ENCODE results near the gene TMEM176B.

TMEM176B gene

GRCh38 chr7:150799741-150800580, at the start of gene TMEM176B:
TSS of gene TMEM176B (minus strand) at chr7:150800364. CDS start at chr7:150796569, 3,795 bp downstream.
- TF ChIP-seq GATA2 (IDR thresholded peaks at IDR 0.05; ENCODE audit: low read depth, low read length) = no peak
- TF ChIP-seq GATA3 (IDR thresholded peaks at IDR 0.05; ENCODE audit: low read depth, low read length) = no peak

GRCh38 chr7:150849204-150849775, 49.1 kb upstream of the TMEM176B start:
- no peak for TF ChIP-seq GATA3 (IDR thresholded peaks at IDR 0.05; ENCODE audit: low read depth, low read length)
- no peak for TF ChIP-seq GATA2 (IDR thresholded peaks at IDR 0.05; ENCODE audit: low read depth, low read length)

- TF ChIP-seq GATA3 (IDR thresholded peaks at IDR 0.05; ENCODE audit: low read depth, low read length) (no peak), GATA2 (IDR thresholded peaks at IDR 0.05; ENCODE audit: low read depth, low read length) (no peak)
Measured at GRCh38 chr7:150848561-150849115, 48.5 kb upstream of the TMEM176B start.

- TF ChIP-seq GATA3 (IDR thresholded peaks at IDR 0.05; ENCODE audit: low read depth, low read length) (no peak), GATA2 (IDR thresholded peaks at IDR 0.05; ENCODE audit: low read depth, low read length) (no peak)
Measured at GRCh38 chr7:150848111-150848510, 47.9 kb upstream of the TMEM176B start.

GRCh38 chr7:150847536-150847935, 47.4 kb upstream of the TMEM176B start:
- TF ChIP-seq GATA2 (IDR thresholded peaks at IDR 0.05; ENCODE audit: low read depth, low read length) (no peak), GATA3 (IDR thresholded peaks at IDR 0.05; ENCODE audit: low read depth, low read length) (no peak)

- TF ChIP-seq GATA3 (IDR thresholded peaks at IDR 0.05; ENCODE audit: low read depth, low read length) = no peak
- TF ChIP-seq GATA2 (IDR thresholded peaks at IDR 0.05; ENCODE audit: low read depth, low read length) = no peak
Measured at GRCh38 chr7:150846291-150847115, 46.3 kb upstream of the TMEM176B start.

GRCh38 chr7:150845421-150845861, 45.3 kb upstream of the TMEM176B start:
- TF ChIP-seq GATA3 (IDR thresholded peaks at IDR 0.05; ENCODE audit: low read depth, low read length) = no peak
- no peak for TF ChIP-seq GATA2 (IDR thresholded peaks at IDR 0.05; ENCODE audit: low read depth, low read length)

GRCh38 chr7:150842716-150843115, 42.6 kb upstream of the TMEM176B start:
- no peak for TF ChIP-seq GATA2 (IDR thresholded peaks at IDR 0.05; ENCODE audit: low read depth, low read length)
- TF ChIP-seq GATA3 (IDR thresholded peaks at IDR 0.05; ENCODE audit: low read depth, low read length) = no peak

GRCh38 chr7:150842018-150842417, 41.9 kb upstream of the TMEM176B start:
- TF ChIP-seq GATA2 (IDR thresholded peaks at IDR 0.05; ENCODE audit: low read depth, low read length) (no peak), GATA3 (IDR thresholded peaks at IDR 0.05; ENCODE audit: low read depth, low read length) (no peak)

- no peak for TF ChIP-seq GATA3 (IDR thresholded peaks at IDR 0.05; ENCODE audit: low read depth, low read length)
- no peak for TF ChIP-seq GATA2 (IDR thresholded peaks at IDR 0.05; ENCODE audit: low read depth, low read length)
Measured at GRCh38 chr7:150838965-150839650, 38.9 kb upstream of the TMEM176B start.

- no peak for TF ChIP-seq GATA2 (IDR thresholded peaks at IDR 0.05; ENCODE audit: low read depth, low read length)
- TF ChIP-seq GATA3 (IDR thresholded peaks at IDR 0.05; ENCODE audit: low read depth, low read length) = no peak
Measured at GRCh38 chr7:150835702-150836280, 35.6 kb upstream of the TMEM176B start.

GRCh38 chr7:150835019-150835418, 34.9 kb upstream of the TMEM176B start:
- TF ChIP-seq GATA2 (IDR thresholded peaks at IDR 0.05; ENCODE audit: low read depth, low read length) (no peak), GATA3 (IDR thresholded peaks at IDR 0.05; ENCODE audit: low read depth, low read length) (no peak)

- TF ChIP-seq GATA2 (IDR thresholded peaks at IDR 0.05; ENCODE audit: low read depth, low read length) (no peak), GATA3 (IDR thresholded peaks at IDR 0.05; ENCODE audit: low read depth, low read length) (no peak)
Measured at GRCh38 chr7:150831851-150832250, 31.7 kb upstream of the TMEM176B start.

All from SH-SY5Y (cell line).